IPS-18a (cell line): ENCODE data around the gene GSTP1.
"Not testable (repeated sequence)": the region's sequence is repeated elsewhere in the genome, so short reads cannot be mapped to it uniquely, and the experiment has no call there.

ENCODE experiments used
- H3K27ac ChIP-seq: one replicate; pipeline ENCODE4 v1.5.1; 2013; ENCODE audit warnings: low read length
- H3K27me3 ChIP-seq: one replicate; pipeline ENCODE4 v1.6.1; 2013; ENCODE audit warnings: mild to moderate bottlenecking, low read length; ENCODE audit not compliant: control insufficient read depth, insufficient read depth
- H3K36me3 ChIP-seq: one replicate; pipeline ENCODE4 v1.6.1; 2013; ENCODE audit warnings: low read depth, low read length; ENCODE audit not compliant: control insufficient read depth
- H3K4me1 ChIP-seq: one replicate; pipeline ENCODE4 v1.6.1; 2013; ENCODE audit warnings: low read depth, low read length; ENCODE audit not compliant: control insufficient read depth
- H3K4me3 ChIP-seq: one replicate; pipeline ENCODE4 v1.5.1; 2013; ENCODE audit warnings: low read length
- H3K9ac ChIP-seq: one replicate; pipeline ENCODE4 v1.6.1; 2013; ENCODE audit warnings: mild to moderate bottlenecking, low read length, moderate library complexity
- H3K9me3 ChIP-seq: one replicate; pipeline ENCODE4 v1.6.1; 2013; ENCODE audit warnings: low read depth, low read length; ENCODE audit not compliant: control insufficient read depth

GSTP1 gene

DNA sequence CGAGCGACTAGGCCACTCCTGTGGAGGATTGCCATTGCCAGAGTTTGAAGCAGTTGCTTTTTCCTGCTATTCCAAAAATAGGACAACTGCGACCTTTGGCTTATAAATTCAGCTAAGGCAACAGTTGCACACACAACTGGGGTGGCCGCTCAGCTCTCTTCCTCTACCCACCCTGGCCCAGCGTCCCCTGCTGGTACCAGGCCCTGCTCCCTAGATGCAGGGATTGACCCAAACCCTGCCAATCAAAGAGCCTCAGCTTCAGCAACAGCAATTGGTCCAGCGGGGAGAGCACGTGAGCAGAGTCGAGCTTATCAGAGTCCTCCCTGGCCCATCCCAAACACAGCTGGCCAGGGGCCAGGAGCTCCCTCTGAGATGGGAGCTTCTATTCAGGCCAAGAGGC is 38.3 kb upstream of the GSTP1 start:
- Histone ChIP-seq H3K4me1 (peaks cover 6% of the 10 kb centered on the region), H3K9ac (no peak overlapping the region), H3K4me3 (no peak overlapping the region), H3K9me3 (no peaks in the 10 kb centered on the region), H3K27ac (no peak overlapping the region), H3K36me3 (no peaks in the 10 kb centered on the region), H3K27me3 (no peaks in the 10 kb centered on the region)

DNA sequence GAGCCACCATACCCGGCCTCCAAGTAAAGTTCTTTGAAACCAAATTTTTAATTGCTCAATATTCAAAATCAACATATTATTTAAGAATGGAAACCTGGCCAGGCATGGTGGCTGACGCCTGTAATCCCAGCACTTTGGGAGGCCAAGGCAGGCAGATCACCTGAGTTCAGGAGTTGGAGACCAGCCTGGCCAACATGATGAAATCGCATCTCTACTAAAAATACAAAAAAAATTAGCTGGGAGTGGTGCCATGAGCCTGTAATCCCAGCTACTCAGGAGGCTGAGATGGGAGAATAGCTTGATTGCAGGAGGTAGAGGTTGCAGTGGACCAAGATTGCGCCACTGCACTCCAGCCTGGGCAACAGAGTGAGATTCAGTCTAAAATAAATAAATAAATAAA is 35.5 kb upstream of the GSTP1 start:
- H3K4me1 ChIP-seq, H3K27ac ChIP-seq, H3K36me3 ChIP-seq, H3K4me3 ChIP-seq, H3K27me3 ChIP-seq, H3K9me3 ChIP-seq, H3K9ac ChIP-seq: not testable (repeated sequence)

DNA sequence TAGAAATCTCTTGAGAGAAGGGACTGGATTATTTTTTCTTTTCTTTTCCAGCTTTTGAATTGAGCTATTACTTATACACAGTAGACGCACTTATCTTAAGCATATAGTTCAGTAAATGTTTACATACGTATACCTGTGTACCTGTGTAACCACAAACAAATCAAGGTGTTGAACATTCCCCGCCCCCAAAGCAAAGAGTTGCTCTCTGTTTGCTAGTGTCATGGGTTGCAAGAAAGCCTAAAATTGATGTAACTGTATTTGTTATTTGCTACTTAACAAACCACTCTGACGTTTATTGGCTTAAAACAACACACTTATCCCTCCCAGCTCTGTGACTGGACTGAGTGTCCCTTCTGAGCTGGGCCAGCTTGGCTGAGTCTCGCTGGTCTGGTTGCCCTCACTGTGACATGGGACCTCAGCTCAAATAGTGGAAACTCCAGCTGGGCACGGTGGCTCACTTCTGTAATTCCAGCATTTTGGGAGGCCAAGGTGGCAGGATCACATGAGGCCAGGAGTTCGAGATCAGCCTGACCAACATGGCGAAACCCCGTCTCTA is 35.0 kb upstream of the GSTP1 start:
- Histone ChIP-seq H3K4me1 (no peaks in the 10 kb centered on the region), H3K9me3 (no peaks in the 10 kb centered on the region), H3K27ac (no peak overlapping the region), H3K27me3 (no peaks in the 10 kb centered on the region), H3K36me3 (no peaks in the 10 kb centered on the region), H3K9ac (no peak overlapping the region), H3K4me3 (no peak overlapping the region)

- Histone ChIP-seq H3K4me1 (no peaks in the 10 kb centered on the region), H3K27me3 (no peaks in the 10 kb centered on the region), H3K27ac (no peak overlapping the region), H3K9ac (no peak overlapping the region), H3K4me3 (no peak overlapping the region), H3K9me3 (no peaks in the 10 kb centered on the region), H3K36me3 (no peaks in the 10 kb centered on the region)
Measured at GRCh38 chr11:67551127-67551526, 32.5 kb upstream of the GSTP1 start.

GRCh38 chr11:67551697-67552096 is 31.9 kb upstream of the GSTP1 start:
- not testable (repeated sequence) for H3K9ac ChIP-seq, H3K4me1 ChIP-seq, H3K9me3 ChIP-seq, H3K4me3 ChIP-seq, H3K36me3 ChIP-seq, H3K27me3 ChIP-seq, H3K27ac ChIP-seq

DNA sequence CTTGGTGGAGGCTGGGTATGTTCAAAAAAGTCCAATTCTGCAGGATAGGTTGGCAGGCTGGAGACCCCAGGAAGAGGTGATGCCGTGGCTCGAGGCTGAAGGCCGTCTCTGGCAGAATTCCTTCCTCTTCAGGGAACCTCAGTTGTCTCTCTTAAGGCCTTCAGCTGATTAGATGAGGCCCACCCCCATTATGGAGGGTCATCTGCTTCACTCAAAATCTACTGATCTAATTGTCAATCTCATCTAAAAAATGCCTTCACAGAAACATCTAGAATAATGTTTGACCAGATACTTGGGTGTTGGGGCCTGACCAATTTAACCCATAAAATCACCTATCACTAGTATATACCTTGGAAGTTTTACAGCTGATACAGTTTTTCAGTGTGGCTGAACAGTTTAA is 27.4 kb upstream of the GSTP1 start:
- H3K36me3 ChIP-seq, result no peaks in the 10 kb centered on the region
- H3K4me1 ChIP-seq, result no peaks in the 10 kb centered on the region
- no peak overlapping the region for H3K4me3 ChIP-seq
- H3K9me3 ChIP-seq, result no peaks in the 10 kb centered on the region
- H3K27ac ChIP-seq, result no peak overlapping the region
- no peaks in the 10 kb centered on the region for H3K27me3 ChIP-seq
- H3K9ac ChIP-seq, result no peak overlapping the region

DNA sequence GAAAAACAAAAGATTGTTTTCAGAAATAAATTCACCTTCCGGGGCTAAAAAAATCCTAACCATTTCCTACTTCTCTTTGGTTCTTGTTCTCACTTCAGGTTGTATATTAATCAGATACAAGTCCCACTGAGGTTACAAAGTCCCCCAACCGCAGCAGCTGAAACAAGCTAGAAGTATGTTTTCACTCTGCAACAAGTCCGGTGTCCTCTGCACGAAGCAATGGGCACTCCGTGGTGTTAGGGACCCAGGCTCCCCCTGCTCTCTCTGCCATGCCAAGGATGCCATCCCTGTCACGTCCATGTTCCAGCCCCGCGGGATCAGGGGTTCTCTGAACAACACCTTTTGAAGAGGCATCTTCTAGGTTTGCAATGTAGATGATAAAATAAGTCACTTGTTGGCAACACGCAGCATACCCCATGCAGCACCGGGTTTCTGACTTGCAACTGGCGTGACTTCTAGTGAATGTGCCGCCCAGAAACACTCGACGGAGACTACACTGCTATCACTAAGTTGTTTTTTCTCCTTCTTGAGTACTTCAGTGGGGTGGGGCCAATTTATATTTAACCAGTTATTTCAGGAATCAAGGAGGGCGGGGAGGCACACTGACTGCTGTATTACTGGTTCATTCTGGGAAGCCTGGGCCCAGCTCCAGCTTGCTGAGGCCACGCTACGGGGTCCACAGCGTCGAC is 25.4 kb upstream of the GSTP1 start:
- no peaks in the 10 kb centered on the region for H3K36me3 ChIP-seq
- no peak overlapping the region for H3K27ac ChIP-seq
- no peak overlapping the region for H3K9ac ChIP-seq
- no peaks in the 10 kb centered on the region for H3K9me3 ChIP-seq
- peaks cover 3% of the 10 kb centered on the region for H3K4me1 ChIP-seq
- H3K4me3 ChIP-seq, result no peak overlapping the region
- no peaks in the 10 kb centered on the region for H3K27me3 ChIP-seq

DNA sequence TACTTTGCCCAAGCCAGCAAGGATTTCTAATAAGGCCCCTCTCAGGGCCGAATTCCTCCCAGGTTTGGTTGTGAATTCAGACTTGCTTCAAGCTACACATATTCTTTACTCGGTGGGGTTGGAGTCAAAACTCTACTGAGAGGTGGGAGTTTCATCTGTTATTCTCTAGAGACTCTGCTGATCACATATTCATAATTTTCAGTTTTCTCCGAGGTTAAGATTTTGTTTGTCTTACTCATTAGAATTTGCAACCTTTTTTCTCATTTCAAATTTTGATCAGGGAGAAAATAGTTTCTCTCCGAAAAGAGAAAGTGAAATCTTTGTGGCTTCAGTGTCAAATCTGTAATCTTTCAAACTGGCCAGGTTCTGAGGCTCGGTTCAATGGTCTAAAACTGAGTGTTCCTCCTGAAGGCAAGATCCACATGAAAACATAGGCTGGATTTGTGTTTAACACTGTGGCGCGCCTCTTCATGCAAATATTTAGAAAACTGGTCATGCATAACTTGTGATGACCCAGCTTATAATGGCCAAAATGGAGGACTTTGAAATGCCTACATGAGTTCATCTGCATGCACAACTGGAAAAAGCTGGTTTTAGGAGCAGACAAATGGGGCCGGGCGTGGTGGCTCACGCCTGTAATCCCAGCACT is 21.5 kb upstream of the GSTP1 start:
- Histone ChIP-seq H3K9me3 (no peaks in the 10 kb centered on the region), H3K4me1 (peaks cover 7% of the 10 kb centered on the region), H3K27me3 (no peaks in the 10 kb centered on the region), H3K36me3 (no peaks in the 10 kb centered on the region), H3K27ac (no peak overlapping the region), H3K4me3 (no peak overlapping the region), H3K9ac (no peak overlapping the region)

- H3K36me3 ChIP-seq, result no peaks in the 10 kb centered on the region
- no peaks in the 10 kb centered on the region for H3K27me3 ChIP-seq
- H3K4me1 ChIP-seq, result peaks cover 7% of the 10 kb centered on the region
- H3K4me3 ChIP-seq, result no peak overlapping the region
- no peak overlapping the region for H3K9ac ChIP-seq
- no peak overlapping the region for H3K27ac ChIP-seq
- H3K9me3 ChIP-seq, result no peaks in the 10 kb centered on the region
Measured at GRCh38 chr11:67562963-67563704, 20.5 kb upstream of the GSTP1 start.

- H3K27ac ChIP-seq, H3K9me3 ChIP-seq, H3K27me3 ChIP-seq, H3K36me3 ChIP-seq, H3K9ac ChIP-seq, H3K4me3 ChIP-seq, H3K4me1 ChIP-seq: not testable (repeated sequence)
Measured at GRCh38 chr11:67563705-67564114, 19.9 kb upstream of the GSTP1 start.

DNA sequence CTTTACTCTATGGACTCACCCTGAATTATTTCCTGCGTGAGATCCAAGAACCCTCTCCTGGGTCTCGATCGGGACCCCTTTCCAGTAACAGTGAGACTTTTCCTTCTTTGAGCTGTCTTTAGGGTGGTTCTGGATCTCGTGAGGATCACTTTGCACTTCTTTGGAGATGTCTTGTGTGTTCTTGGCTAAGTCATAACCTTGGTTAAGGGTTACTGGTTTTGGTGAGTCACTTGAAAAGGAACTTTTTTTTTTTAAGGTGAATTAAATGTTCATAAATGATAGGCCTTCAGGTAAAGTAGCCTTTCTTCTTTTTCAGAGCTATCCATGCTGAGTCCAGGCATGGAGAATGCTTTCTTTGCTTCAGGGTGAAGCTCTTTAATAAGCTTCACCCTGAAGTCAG is 19.4 kb upstream of the GSTP1 start:
- Histone ChIP-seq H3K36me3 (no peaks in the 10 kb centered on the region), H3K9ac (no peak overlapping the region), H3K4me3 (no peak overlapping the region), H3K27ac (no peak overlapping the region), H3K9me3 (no peaks in the 10 kb centered on the region), H3K4me1 (peaks cover 7% of the 10 kb centered on the region), H3K27me3 (no peaks in the 10 kb centered on the region)
